ENCODE data around the gene NUDT1. TPM values are rescaled to one million over a fixed set of nuclear protein-coding genes. Genes with fewer than 3 reads are reported as not detected.

Gene NUDT1
- total and polyA plus RNA-seq, 2 donors (not counting 3 experiments of a cell fraction or from before 2014, with no cell fraction given): 23.9 to 25.9 TPM

DNA sequence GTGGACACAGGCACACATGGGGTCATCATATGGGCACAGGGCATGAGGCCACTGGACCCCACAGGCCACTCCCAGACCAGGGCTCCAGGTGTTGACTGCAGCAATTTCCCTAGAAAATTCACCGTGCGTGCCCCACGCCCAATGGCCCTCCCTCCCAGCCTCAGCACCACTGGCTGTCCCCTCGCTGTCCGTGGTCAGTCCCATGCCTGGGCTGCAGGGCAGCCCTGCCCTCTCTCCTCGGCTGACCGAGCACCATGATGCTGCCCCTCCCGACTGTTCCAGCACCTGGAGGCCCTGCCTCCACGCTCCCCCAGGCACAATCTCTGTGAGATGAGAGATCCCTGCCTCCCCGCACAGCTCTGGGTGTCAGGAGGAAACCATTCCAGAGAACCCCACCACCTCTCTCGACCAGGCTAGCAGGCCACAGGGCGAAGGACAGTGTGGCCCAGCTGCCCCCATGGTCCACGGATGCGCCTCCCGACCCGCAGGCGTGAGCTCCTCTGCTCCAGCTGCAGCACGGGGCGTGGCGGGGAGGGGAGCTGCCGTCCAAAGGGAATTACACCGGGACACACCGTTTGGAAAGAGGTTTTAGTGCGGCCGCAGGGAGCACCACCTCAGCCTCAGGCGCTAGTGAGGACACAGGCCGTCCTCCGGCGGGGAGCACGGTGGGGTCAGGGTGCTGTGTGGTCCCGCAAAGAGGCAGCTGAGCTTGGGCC is 12.6 kb downstream of the NUDT1 start:
- dilution Hi-C loops (cut with MboI; ENCODE audit: extremely low pct_ligation_motif_present, low sequenced_read_pairs) (no loop called here), intact Hi-C loops (cut with micrococcal nuclease) (no loop called here)
- no peaks in the 10 kb centered on the region for H3K79me2 ChIP-seq (ENCODE audit: control insufficient read depth, insufficient read depth, low read length)
- no TSS peak for BruUV-seq (replicated peaks)
- ChIA-PET CTCF (interaction anchor here (0.8 kb wide), 1 partner anchor 93 kb away, joined by 4 read pairs; no protein-coding TSS in a partner anchor), POLR2A (no interaction called here)
- no peaks in the 10 kb centered on the region for H3K27me3 ChIP-seq (ENCODE audit: control insufficient read depth in 2 of 2, insufficient read depth in 2 of 2, low read length in 2 of 2)
- no peak overlapping the region for H3K4me2 ChIP-seq (ENCODE audit: insufficient read depth, low read length)
- H2AFZ ChIP-seq (ENCODE audit: low read depth, low read length): no peak overlapping the region
- no peak overlapping the region for H3K4me3 ChIP-seq (replicated peaks in 1 of 3; ENCODE audit: insufficient read depth in 1 of 3, low read depth in 1 of 3, low read length in 3 of 3)
- no peak overlapping the region for H3K27ac ChIP-seq (ENCODE audit: insufficient read depth, low read depth, low read length)
- no peaks in the 10 kb centered on the region for H3K9me1 ChIP-seq (replicated peaks; ENCODE audit: control insufficient read depth, extremely low read depth, insufficient read depth, low read length)
- no peaks in the 10 kb centered on the region for H3K9me3 ChIP-seq (replicated peaks; ENCODE audit: control insufficient read depth, insufficient read depth, low read length)
- H3K36me3 ChIP-seq (ENCODE audit: control insufficient read depth in 2 of 2, extremely low read depth in 1 of 2, insufficient read depth in 2 of 2, low read length in 2 of 2): peaks cover 0 to 12% of the 10 kb centered on the region in 2 experiments
- H4K20me1 ChIP-seq (replicated peaks; ENCODE audit: control insufficient read depth, extremely low read depth, insufficient read depth, low read length): no peaks in the 10 kb centered on the region
- no peak for FAIRE-seq
- TF ChIP-seq MYC (IDR thresholded peaks at IDR 0.05; ENCODE audit: low read depth, low read length) (no peak), FOS (IDR thresholded peaks at IDR 0.05; ENCODE audit: borderline replicate concordance, insufficient read depth, low read length) (no peak), JUN (IDR thresholded peaks at IDR 0.05; ENCODE audit: borderline replicate concordance, insufficient read depth, insufficient read length, low read depth) (no peak), EZH2 (IDR thresholded peaks at IDR 0.05; ENCODE audit: borderline replicate concordance, low read depth, low read length, severe bottlenecking) (no peak), POLR2A (IDR thresholded peaks at IDR 0.05; ENCODE audit: low read depth, low read length) (no peak), POLR2AphosphoS5 (IDR thresholded peaks at IDR 0.05; ENCODE audit: insufficient read depth, low read depth, low read length) (no peak), GATA2 (IDR thresholded peaks at IDR 0.05; ENCODE audit: insufficient read depth, insufficient read length, low read depth, low read length) (no peak)
- TF ChIP-seq, protein P1, sequence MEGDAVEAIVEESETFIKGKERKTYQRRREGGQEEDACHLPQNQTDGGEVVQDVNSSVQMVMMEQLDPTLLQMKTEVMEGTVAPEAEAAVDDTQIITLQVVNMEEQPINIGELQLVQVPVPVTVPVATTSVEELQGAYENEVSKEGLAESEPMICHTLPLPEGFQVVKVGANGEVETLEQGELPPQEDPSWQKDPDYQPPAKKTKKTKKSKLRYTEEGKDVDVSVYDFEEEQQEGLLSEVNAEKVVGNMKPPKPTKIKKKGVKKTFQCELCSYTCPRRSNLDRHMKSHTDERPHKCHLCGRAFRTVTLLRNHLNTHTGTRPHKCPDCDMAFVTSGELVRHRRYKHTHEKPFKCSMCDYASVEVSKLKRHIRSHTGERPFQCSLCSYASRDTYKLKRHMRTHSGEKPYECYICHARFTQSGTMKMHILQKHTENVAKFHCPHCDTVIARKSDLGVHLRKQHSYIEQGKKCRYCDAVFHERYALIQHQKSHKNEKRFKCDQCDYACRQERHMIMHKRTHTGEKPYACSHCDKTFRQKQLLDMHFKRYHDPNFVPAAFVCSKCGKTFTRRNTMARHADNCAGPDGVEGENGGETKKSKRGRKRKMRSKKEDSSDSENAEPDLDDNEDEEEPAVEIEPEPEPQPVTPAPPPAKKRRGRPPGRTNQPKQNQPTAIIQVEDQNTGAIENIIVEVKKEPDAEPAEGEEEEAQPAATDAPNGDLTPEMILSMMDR (IDR thresholded peaks at IDR 0.05; ENCODE audit: extremely low read depth in 1 of 2, insufficient read depth in 1 of 2, low read depth in 1 of 2, low read length in 2 of 2): no peak
- TF ChIP-seq, protein P2, sequence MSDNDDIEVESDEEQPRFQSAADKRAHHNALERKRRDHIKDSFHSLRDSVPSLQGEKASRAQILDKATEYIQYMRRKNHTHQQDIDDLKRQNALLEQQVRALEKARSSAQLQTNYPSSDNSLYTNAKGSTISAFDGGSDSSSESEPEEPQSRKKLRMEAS (IDR thresholded peaks at IDR 0.05; ENCODE audit: insufficient read depth, insufficient read length): no peak
- no peak overlapping the region for H3K9ac ChIP-seq (replicated peaks; ENCODE audit: extremely low read depth, insufficient read depth, low read length)
- no peak for DNase-seq (ENCODE audit: low read depth, low spot score)
- peaks cover 4% of the 10 kb centered on the region for H3K4me1 ChIP-seq (ENCODE audit: control insufficient read depth, extremely low read depth, insufficient read depth, low read length)

Measured in endothelial cell of umbilical vein (primary cell).